Left ventricle myocardium inferior (tissue), 1 donor: ENCODE data around the gene PTPRG. TPM values are rescaled to one million over a fixed set of nuclear protein-coding genes. Genes with fewer than 3 reads are reported as not detected.

Experiments
- DNase-seq: peaks from one replicate; pipeline ENCODE4 v3.0.0-alpha.2; 2020
- H3K27ac ChIP-seq: fragments of 200-600 bp; replicated peaks from 2 replicates; pipeline ENCODE4 v1.8.0; 2021
- H3K27me3 ChIP-seq: fragments of 200-600 bp; 2 replicates; pipeline ENCODE4 v1.8.0; 2021; ENCODE audit warnings: low read depth
- H3K36me3 ChIP-seq: fragments of 200-600 bp; 2 replicates; pipeline ENCODE4 v1.8.0; 2021
- H3K4me1 ChIP-seq: fragments of 200-600 bp; 2 replicates; pipeline ENCODE4 v1.8.0; 2021
- H3K4me3 ChIP-seq: fragments of 200-600 bp; 2 replicates; pipeline ENCODE4 v1.8.0; 2021; ENCODE audit warnings: mild to moderate bottlenecking, moderate library complexity
- H3K9me3 ChIP-seq: fragments of 200-600 bp; replicated peaks from 2 replicates; pipeline ENCODE4 v1.8.0; 2021
- intact Hi-C: fragments of 100-400 bp; cut with micrococcal nuclease; formaldehyde crosslinking; loops from one replicate; pipeline ENCODE4 v1.11.0; 2022
- total RNA-seq: library from RNA; stranded (reverse); fragmentation: NEBNext Ultra II Directional; extraction: Animal tissue kit (Norgen Biotek cat#: 25700); gene quantifications from one replicate; pipeline ENCODE4 v1.2.1, GENCODE V29; 2021
- TF ChIP-seq, protein P1 (sequence below): fragments of 200-600 bp; IDR thresholded peaks from 2 replicates; pipeline ENCODE4 v1.8.0; 2021; ENCODE audit warnings: antibody characterized with exemption, mild to moderate bottlenecking, borderline replicate concordance
- donor health status: DM: no; HTN: yes; CAD: no; lungs with severe emphysema.

The PTPRG gene
- total RNA-seq, 1 donor from 2014 or later = 29.6 TPM

DNA sequence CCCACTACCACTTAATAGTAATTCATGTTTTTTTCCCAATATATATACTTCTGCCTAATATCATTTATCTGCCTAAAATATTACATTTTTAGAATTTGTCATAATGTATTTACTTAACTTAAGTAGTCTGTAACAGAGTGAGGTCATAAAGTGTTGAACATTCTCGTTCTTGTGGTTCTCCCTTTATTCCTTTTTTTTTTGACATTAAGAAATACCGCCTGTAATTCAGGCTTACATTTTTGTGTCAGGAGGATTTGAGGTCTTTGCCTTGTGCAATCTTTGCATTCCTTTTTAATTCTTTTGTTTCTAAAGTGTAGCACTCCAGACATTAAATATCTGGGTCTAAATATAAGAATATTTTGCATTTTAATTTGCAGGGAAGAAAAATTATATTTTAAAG lies 315.4 kb downstream of the PTPRG start:
- TF ChIP-seq, protein P1, sequence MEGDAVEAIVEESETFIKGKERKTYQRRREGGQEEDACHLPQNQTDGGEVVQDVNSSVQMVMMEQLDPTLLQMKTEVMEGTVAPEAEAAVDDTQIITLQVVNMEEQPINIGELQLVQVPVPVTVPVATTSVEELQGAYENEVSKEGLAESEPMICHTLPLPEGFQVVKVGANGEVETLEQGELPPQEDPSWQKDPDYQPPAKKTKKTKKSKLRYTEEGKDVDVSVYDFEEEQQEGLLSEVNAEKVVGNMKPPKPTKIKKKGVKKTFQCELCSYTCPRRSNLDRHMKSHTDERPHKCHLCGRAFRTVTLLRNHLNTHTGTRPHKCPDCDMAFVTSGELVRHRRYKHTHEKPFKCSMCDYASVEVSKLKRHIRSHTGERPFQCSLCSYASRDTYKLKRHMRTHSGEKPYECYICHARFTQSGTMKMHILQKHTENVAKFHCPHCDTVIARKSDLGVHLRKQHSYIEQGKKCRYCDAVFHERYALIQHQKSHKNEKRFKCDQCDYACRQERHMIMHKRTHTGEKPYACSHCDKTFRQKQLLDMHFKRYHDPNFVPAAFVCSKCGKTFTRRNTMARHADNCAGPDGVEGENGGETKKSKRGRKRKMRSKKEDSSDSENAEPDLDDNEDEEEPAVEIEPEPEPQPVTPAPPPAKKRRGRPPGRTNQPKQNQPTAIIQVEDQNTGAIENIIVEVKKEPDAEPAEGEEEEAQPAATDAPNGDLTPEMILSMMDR = no peak
- intact Hi-C loops = no loop called here
- H3K4me3 ChIP-seq = no peak overlapping the region
- no peaks in the 10 kb centered on the region for H3K9me3 ChIP-seq
- H3K27ac ChIP-seq = no peak overlapping the region
- no peaks in the 10 kb centered on the region for H3K27me3 ChIP-seq
- no peaks in the 10 kb centered on the region for H3K36me3 ChIP-seq
- peaks cover 86% of the 10 kb centered on the region for H3K4me1 ChIP-seq
- no peak for DNase-seq

DNA sequence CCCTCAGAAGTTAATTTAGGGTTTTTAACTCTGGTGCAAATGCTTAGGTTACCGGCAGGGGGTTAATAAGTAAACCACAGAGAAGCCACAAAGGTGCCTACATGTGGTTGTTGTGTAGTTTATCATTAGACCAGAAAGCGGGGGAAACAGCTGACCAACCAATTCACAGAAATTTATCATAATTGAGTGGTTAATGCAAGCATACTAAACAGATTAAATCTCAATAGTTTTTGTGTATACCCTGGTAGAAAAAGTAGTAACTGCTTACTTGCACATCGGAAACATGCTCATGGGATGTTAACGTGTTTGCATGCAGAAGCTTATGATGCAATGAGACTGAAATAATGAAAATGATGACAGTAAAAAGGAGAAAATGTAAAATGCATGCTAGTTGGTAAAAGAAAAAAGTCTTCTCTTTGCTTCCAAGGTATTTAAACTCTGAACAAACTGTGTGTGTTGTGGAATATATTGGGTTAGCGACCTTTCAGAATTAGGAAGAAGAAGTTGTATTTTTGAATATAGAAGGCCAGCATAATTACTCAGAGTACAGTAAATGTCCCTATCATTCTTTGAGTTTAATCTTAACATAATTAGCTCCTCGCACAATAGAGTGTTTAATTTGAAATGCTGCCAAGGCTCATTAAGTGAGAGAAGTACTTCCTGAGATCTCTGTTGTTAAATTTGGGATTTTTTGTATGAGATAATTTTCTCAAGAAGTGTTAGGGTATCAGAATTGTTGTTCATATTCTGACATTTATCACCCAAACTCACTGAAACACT lies 316.2 kb downstream of the PTPRG start:
- DNase-seq = no peak
- Histone ChIP-seq H3K27me3 (no peaks in the 10 kb centered on the region), H3K4me1 (peaks cover 86% of the 10 kb centered on the region), H3K27ac (no peak overlapping the region), H3K9me3 (no peaks in the 10 kb centered on the region), H3K36me3 (no peaks in the 10 kb centered on the region), H3K4me3 (no peak overlapping the region)
- TF ChIP-seq, protein P1 = no peak
- intact Hi-C loops = no loop called here

DNA sequence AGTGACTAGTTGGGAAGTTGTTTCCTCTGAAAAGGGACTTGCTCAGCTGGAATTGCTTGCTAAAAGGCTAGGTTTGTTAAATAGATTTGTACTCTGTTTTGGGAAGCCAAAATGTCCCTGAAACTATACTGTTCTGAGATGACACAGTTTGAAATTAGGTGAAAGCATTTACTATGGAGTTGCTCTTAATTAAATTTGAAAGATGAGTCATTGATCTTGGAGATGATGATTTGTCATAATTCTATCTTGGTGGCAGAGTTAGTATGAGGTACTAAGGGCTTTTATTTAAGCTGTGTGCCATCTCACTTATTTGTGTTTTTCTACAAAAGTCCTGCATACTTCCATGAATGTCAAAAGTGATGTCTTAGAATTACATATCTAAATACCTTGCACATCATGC lies 320.9 kb downstream of the PTPRG start:
- H3K27ac ChIP-seq = no peak overlapping the region
- H3K9me3 ChIP-seq = no peaks in the 10 kb centered on the region
- DNase-seq = no peak
- intact Hi-C loops = no loop called here
- no peaks in the 10 kb centered on the region for H3K27me3 ChIP-seq
- no peaks in the 10 kb centered on the region for H3K36me3 ChIP-seq
- no peak overlapping the region for H3K4me3 ChIP-seq
- H3K4me1 ChIP-seq = peaks cover 43% of the 10 kb centered on the region
- TF ChIP-seq, protein P1 = no peak

DNA sequence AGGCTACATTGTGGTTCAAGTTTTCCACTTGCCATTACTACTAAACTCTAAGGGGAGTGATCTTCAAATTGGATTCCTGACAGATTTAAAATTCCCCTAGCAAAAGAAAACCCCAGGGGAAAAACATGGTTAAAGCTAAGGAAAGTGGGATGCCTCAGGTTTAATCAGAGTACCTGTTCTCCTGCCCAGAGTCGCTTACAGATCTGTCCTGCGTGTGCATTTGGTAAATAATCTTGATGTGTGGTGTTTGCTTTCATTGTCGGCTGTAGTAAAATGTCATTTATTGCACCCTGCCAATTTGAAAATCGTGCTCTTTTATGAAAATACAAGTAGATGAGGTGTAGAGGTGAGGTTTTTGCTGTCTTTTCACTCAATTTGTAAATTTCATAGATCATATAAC lies 323.4 kb downstream of the PTPRG start:
- Histone ChIP-seq H3K4me1 (peaks cover 30% of the 10 kb centered on the region), H3K9me3 (no peaks in the 10 kb centered on the region), H3K4me3 (no peak overlapping the region), H3K27me3 (no peaks in the 10 kb centered on the region), H3K27ac (no peak overlapping the region), H3K36me3 (no peaks in the 10 kb centered on the region)
- intact Hi-C loops = no loop called here
- DNase-seq = no peak
- TF ChIP-seq, protein P1 = no peak

DNA sequence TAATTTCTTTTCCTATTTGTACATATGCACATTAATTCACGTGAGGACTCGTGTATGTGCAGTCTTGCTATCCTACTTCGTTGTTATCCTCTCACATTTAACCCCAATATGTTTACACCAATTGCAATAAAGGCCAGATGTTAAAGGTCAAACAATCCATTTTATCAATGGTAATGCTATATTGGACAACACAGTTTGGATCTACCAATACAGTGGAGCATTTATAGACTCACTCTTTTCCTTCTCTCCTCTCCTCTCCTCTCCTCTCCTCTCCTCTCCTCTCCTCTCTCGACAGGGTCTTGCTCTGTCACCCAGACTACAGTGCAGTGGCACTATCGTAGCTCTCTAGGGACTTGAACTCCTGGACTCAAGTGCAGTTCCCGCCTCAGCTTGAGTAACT lies 324.0 kb downstream of the PTPRG start:
- TF ChIP-seq, protein P1 = no peak
- DNase-seq = no peak
- Histone ChIP-seq H3K4me3 (no peak overlapping the region), H3K27me3 (no peaks in the 10 kb centered on the region), H3K9me3 (no peaks in the 10 kb centered on the region), H3K36me3 (no peaks in the 10 kb centered on the region), H3K4me1 (peaks cover 36% of the 10 kb centered on the region), H3K27ac (no peak overlapping the region)
- intact Hi-C loops = no loop called here
